Testis (tissue), 3 donors: ENCODE data around the gene C4A. TPM values are rescaled to one million over a fixed set of nuclear protein-coding genes. Genes with fewer than 3 reads are reported as not detected.
A peak's percentile ranks its signal among the peaks of the same experiment; 100 is the strongest.
"Not testable (repeated sequence)": the region's sequence is repeated elsewhere in the genome, so short reads cannot be mapped to it uniquely, and the experiment has no call there.

Source experiments
- DNase-seq: peaks from one replicate; pipeline ENCODE4 v3.0.0-alpha.2; 2019
- H3K27ac ChIP-seq, 2 donors: fragments of 200-600 bp; sonication (generic); one replicate each; pipeline ENCODE4 v1.5.1; 2019
- H3K27me3 ChIP-seq: fragments of 200-600 bp; sonication (generic); one replicate; pipeline ENCODE4 v1.5.1; 2019
- H3K36me3 ChIP-seq: fragments of 200-600 bp; sonication (generic); one replicate; pipeline ENCODE4 v1.5.1; 2017; ENCODE audit warnings: low read depth; ENCODE audit errors: missing control alignments
- H3K4me1 ChIP-seq: fragments of 200-600 bp; sonication (generic); one replicate; pipeline ENCODE4 v1.5.1; 2019
- H3K4me3 ChIP-seq, 2 donors: fragments of 200-600 bp; sonication (generic); one replicate each; pipeline ENCODE4 v1.5.1; 2017 to 2019
- H3K9me3 ChIP-seq: fragments of 200-600 bp; sonication (generic); one replicate; pipeline ENCODE4 v1.5.1; 2017
- POLR2A ChIP-seq: fragments of 450-650 bp; IDR thresholded peaks from one replicate; pipeline ENCODE4 v1.6.1; 2017; ENCODE audit warnings: antibody characterized with exemption, mild to moderate bottlenecking, moderate library complexity
- WGBS, 2 donors: methylation state at CpG; one replicate each; pipeline ENCODE4 v1.1.5; 2018; 5-methylcytosine and 5-hydroxymethylcytosine counted together
- intact Hi-C: fragments of 100-400 bp; cut with DNase I; formaldehyde crosslinking; loops from one replicate; pipeline ENCODE4 v1.15.1; 2023; ENCODE audit warnings: low total_unique reads
- polyA plus RNA-seq: library from polyadenylated mRNA; stranded (reverse); fragments of 350-450 nt; fragmentation: Illumina TruSeq; extraction: RNeasy Lipid Tissue Mini Kit (QIAGEN cat#74804); gene quantifications from one replicate; pipeline ENCODE4 v1.2.3, GENCODE V29; 2014; ENCODE audit warnings: low read depth, low replicate concordance; ENCODE audit not compliant: insufficient read depth
- total RNA-seq, 2 donors: library from RNA; depleted of rRNA; stranded (reverse); fragments of >200 nt; gene quantifications; one replicate each; pipeline ENCODE4 v1.2.3, GENCODE V29; 2016
- TF ChIP-seq, protein P1 (sequence below), 3 experiments: fragments of 450-650 bp in 2 of 3; fragments of 200-600 bp in 1 of 3; sonication (generic) in 1 of 3; IDR thresholded peaks; one replicate each; pipeline ENCODE4 v1.5.1; 2016 to 2019; ENCODE audit warnings: antibody characterized with exemption in 3 of 3, mild to moderate bottlenecking in 2 of 3, moderate library complexity in 1 of 3

Gene C4A
- total and polyA plus RNA-seq, 3 donors from 2014 or later, result 24.6 to 123 (median 114) TPM

GRCh38 chr6:32042276-32042675, 60.4 kb downstream of the C4A start:
- WGBS, 2 donors, result 97% methylated on average over 11 of the region's 15 CpGs; no CpG with 5 or more reads in 1 of the 2 donors
- intact Hi-C loops, DNase-seq, H3K27ac ChIP-seq, H3K4me3 ChIP-seq, H3K4me1 ChIP-seq, H3K9me3 ChIP-seq, H3K36me3 ChIP-seq, H3K27me3 ChIP-seq: not testable (repeated sequence)

DNA sequence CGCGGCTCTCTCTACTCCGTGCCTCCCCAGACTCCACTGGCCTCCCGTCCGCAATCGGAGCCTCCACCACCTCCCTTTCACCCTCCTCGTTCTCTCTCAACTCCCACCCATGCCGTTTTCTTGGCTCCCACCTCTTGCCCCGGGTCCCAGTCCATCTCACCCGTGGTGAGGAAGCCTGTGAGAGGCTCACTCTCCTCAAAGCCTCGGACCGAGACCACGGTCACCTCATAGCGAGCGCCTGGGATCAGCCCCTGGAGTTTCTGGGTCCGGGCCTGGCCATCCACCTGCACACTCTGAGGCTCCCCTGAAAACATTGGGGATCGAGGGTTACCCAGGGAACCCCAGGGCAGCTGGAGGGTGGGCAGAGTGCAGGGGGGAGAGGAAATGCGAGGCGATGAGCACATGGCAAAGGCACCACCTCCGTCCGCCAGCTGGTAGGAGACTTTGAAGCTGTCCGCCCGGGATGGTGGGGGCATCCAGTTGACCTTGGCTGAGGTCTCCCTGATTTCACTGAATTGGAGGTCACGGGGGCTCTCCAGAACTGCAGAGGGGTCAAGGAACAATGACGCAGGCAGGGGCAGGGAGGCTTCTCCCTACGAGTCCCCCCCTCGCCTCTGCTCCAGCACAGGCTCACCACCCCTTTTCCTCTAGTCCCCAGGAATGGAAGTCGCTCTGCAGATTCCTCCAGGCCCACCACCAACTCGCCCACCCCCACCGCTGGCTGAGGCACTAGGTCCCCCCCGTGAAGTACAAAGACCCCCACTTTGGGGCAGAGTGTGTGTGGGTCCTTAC, 61.9 kb downstream of the C4A start:
- H3K4me3 ChIP-seq, H3K27ac ChIP-seq, intact Hi-C loops, H3K36me3 ChIP-seq, DNase-seq, H3K9me3 ChIP-seq, H3K27me3 ChIP-seq: not testable (repeated sequence)
- H3K4me1 ChIP-seq, result peaks cover 20% of the 10 kb centered on the region
- WGBS, 2 donors, result 90 to 93% methylated on average over 11 to 21 of the region's 31 CpGs

GRCh38 chr6:32044916-32045315, 63.1 kb downstream of the C4A start:
- WGBS, 2 donors, result 81 to 93% methylated on average over 5 to 8 of the region's 18 CpGs
- H3K36me3 ChIP-seq, H3K27ac ChIP-seq, H3K27me3 ChIP-seq, H3K9me3 ChIP-seq, H3K4me3 ChIP-seq, intact Hi-C loops, DNase-seq: not testable (repeated sequence)
- peaks cover 20% of the 10 kb centered on the region for H3K4me1 ChIP-seq

DNA sequence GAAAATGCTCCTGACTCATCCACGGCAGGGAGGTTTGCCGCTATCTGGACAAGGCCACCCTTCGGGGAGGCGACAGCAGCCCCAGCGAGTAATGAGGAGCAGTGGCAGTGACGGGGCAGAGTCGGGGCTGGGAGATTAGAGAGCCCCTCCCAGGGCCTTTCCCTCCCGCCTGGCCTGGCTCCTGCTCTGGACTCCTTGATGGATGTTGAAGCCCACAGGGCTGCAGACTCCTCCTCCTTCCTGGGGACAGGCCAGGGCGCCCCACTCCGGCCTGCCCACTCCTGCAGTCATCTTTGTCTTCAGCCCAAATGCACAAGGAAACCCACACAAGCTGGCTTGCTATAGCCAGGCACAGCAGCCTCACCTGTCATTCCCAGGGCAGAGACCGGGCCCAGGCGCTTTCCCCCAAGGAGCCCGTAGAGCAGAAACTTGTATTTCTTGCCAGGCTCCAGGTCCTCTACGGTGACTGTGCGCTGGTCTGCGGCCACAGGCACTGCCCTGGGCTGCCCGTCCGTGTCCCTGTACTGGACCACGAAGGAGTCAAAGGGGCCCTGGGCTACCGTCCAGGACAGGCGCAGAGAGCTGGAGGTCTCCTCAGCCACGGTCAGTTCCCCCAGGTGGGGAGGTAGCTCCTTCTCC, 64.1 kb downstream of the C4A start:
- no peak for TF ChIP-seq POLR2A
- TF ChIP-seq, protein P1, sequence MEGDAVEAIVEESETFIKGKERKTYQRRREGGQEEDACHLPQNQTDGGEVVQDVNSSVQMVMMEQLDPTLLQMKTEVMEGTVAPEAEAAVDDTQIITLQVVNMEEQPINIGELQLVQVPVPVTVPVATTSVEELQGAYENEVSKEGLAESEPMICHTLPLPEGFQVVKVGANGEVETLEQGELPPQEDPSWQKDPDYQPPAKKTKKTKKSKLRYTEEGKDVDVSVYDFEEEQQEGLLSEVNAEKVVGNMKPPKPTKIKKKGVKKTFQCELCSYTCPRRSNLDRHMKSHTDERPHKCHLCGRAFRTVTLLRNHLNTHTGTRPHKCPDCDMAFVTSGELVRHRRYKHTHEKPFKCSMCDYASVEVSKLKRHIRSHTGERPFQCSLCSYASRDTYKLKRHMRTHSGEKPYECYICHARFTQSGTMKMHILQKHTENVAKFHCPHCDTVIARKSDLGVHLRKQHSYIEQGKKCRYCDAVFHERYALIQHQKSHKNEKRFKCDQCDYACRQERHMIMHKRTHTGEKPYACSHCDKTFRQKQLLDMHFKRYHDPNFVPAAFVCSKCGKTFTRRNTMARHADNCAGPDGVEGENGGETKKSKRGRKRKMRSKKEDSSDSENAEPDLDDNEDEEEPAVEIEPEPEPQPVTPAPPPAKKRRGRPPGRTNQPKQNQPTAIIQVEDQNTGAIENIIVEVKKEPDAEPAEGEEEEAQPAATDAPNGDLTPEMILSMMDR (IDR thresholded peaks at IDR 0.05), result no peak
- DNase-seq, result no peak
- no peaks in the 10 kb centered on the region for H3K36me3 ChIP-seq
- intact Hi-C loops, result no loop called here
- H3K4me1 ChIP-seq, result peaks cover 20% of the 10 kb centered on the region
- no peaks in the 10 kb centered on the region for H3K9me3 ChIP-seq
- H3K27ac ChIP-seq, result peak overlapping the region in 1 of 2 donors; percentile 75
- WGBS, 2 donors, result 75 to 78% methylated on average over 13 to 21 of the region's 22 CpGs
- no peak overlapping the region for H3K4me3 ChIP-seq
- H3K27me3 ChIP-seq, result no peaks in the 10 kb centered on the region

- peak overlapping the region in 1 of 2 donors; percentile 75 for H3K27ac ChIP-seq
- WGBS, 2 donors, result 56 to 64% methylated on average over 14 of the region's 14 CpGs
- peak; percentile 25 for DNase-seq
- no peak overlapping the region for H3K4me3 ChIP-seq
- no peak for TF ChIP-seq POLR2A
- TF ChIP-seq, protein P1 (IDR thresholded peaks at IDR 0.05), result no peak
- intact Hi-C loops, result no loop called here
- H3K4me1 ChIP-seq, result peaks cover 20% of the 10 kb centered on the region
- H3K36me3 ChIP-seq, result no peaks in the 10 kb centered on the region
- no peaks in the 10 kb centered on the region for H3K27me3 ChIP-seq
- no peaks in the 10 kb centered on the region for H3K9me3 ChIP-seq
Observed at GRCh38 chr6:32046450-32047083, 64.7 kb downstream of the C4A start.

DNA sequence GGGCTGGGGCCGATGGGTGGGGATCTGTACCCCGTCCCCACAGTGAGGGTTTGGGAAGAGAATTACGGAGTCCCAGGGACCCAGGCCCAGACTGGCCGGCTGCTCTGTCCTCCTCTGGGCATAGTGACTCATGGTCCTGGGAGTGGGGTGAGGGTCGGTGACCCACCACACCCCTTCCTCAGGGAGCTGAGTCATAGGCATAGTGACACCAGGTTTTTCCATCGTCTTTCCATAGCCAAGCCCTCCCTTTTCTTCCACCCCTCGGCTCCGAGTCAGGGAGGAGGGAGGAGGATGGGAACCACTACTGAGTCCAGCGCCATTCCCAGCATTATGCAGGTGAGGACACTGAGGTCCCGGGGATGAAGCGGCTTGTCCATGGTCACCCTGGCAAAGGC, 65.2 kb downstream of the C4A start:
- intact Hi-C loops, result no loop called here
- peaks cover 20% of the 10 kb centered on the region for H3K4me1 ChIP-seq
- H3K4me3 ChIP-seq, result no peak overlapping the region

More for the DNA sequence above, 65.2 kb downstream of the C4A start:
- Histone ChIP-seq H3K27me3 (no peaks in the 10 kb centered on the region), H3K36me3 (no peaks in the 10 kb centered on the region), H3K9me3 (no peaks in the 10 kb centered on the region), H3K27ac (peak overlapping the region in 1 of 2 donors; percentile 75)
- peak; percentile 35 for DNase-seq
- TF ChIP-seq, protein P1 (IDR thresholded peaks at IDR 0.05), result no peak
- TF ChIP-seq POLR2A, result no peak
- WGBS, 2 donors, result 53 to 68% methylated on average over 10 to 11 of the region's 11 CpGs
